Neuronal stem cell (in vitro differentiated cells): ENCODE data around the gene TSC22D2.
A peak's percentile ranks its signal among the peaks of the same experiment; 100 is the strongest.

Source experiments
- DNase-seq: peaks from one replicate; pipeline ENCODE4 v3.0.0-alpha.2; 2013; ENCODE audit warnings: low spot score
- H2AFZ ChIP-seq: one replicate; pipeline ENCODE4 v1.6.1; 2013; ENCODE audit warnings: mild to moderate bottlenecking, low read length, inconsistent platforms
- H2AK5ac ChIP-seq: 2 replicates; pipeline ENCODE4 v1.6.1; 2013; ENCODE audit warnings: low read depth, mild to moderate bottlenecking, inconsistent platforms, low read length, moderate library complexity, mixed read lengths
- H2BK120ac ChIP-seq: 2 replicates; pipeline ENCODE4 v1.6.1; 2013; ENCODE audit warnings: low read depth, mild to moderate bottlenecking, inconsistent platforms, low read length, moderate library complexity, mixed read lengths
- H2BK12ac ChIP-seq: one replicate; pipeline ENCODE4 v1.6.1; 2013; ENCODE audit warnings: low read length, inconsistent platforms
- H2BK15ac ChIP-seq: 2 replicates; pipeline ENCODE4 v1.6.1; 2013; ENCODE audit warnings: mild to moderate bottlenecking, low read length, inconsistent platforms, mixed read lengths
- H2BK5ac ChIP-seq: one replicate; pipeline ENCODE4 v1.6.1; 2013; ENCODE audit warnings: inconsistent platforms, mild to moderate bottlenecking, low read length, moderate library complexity
- H3K14ac ChIP-seq: one replicate; pipeline ENCODE4 v1.6.1; 2013; ENCODE audit warnings: low read length, inconsistent platforms
- H3K18ac ChIP-seq: 2 replicates; pipeline ENCODE4 v1.6.1; 2013; ENCODE audit warnings: low read length, inconsistent platforms
- H3K23ac ChIP-seq: 2 replicates; pipeline ENCODE4 v1.6.1; 2013; ENCODE audit warnings: low read depth, mild to moderate bottlenecking, mixed read lengths, low read length, inconsistent platforms; ENCODE audit not compliant: poor library complexity
- H3K27ac ChIP-seq: replicated peaks from 3 replicates; pipeline ENCODE4 v1.5.1; 2013; ENCODE audit warnings: low read length, inconsistent platforms
- H3K27me3 ChIP-seq, 3 experiments: 2 replicates each; pipeline ENCODE4 v1.6.1; 2013; ENCODE audit warnings: low read length in 3 of 3, mild to moderate bottlenecking in 2 of 3, inconsistent platforms in 1 of 3, low read depth in 1 of 3, mixed read lengths in 1 of 3, moderate library complexity in 1 of 3; ENCODE audit not compliant: control insufficient read depth in 3 of 3, insufficient read depth in 3 of 3
- H3K36me3 ChIP-seq, 2 donors: replicated peaks in 1 of 2; 2 replicates each; pipeline ENCODE4 v1.6.1; 2013; ENCODE audit warnings: low read length in 2 of 2; ENCODE audit not compliant: control insufficient read depth in 2 of 2, insufficient read depth in 2 of 2
- H3K4ac ChIP-seq: 2 replicates; pipeline ENCODE4 v1.6.1; 2013; ENCODE audit warnings: inconsistent platforms, mild to moderate bottlenecking, low read length, moderate library complexity
- H3K4me1 ChIP-seq, 2 donors: 1 replicate in 1 of 2; 2 replicates in 1 of 2; pipeline ENCODE4 v1.6.1; 2013; ENCODE audit warnings: low read length in 2 of 2, low read depth in 1 of 2; ENCODE audit not compliant: control insufficient read depth in 2 of 2, insufficient read depth in 1 of 2
- H3K4me2 ChIP-seq: one replicate; pipeline ENCODE4 v1.6.1; 2013; ENCODE audit warnings: mild to moderate bottlenecking, low read length, inconsistent platforms; ENCODE audit not compliant: insufficient read depth, poor library complexity, severe bottlenecking
- H3K4me3 ChIP-seq, 2 donors: 2 replicates each; pipeline ENCODE4 v1.5.1; 2013; ENCODE audit warnings: low read length in 2 of 2, mild to moderate bottlenecking in 2 of 2, inconsistent platforms in 1 of 2, moderate library complexity in 1 of 2
- H3K79me1 ChIP-seq: one replicate; pipeline ENCODE4 v1.6.1; 2013; ENCODE audit warnings: low read depth, mild to moderate bottlenecking, inconsistent platforms, low read length, moderate library complexity
- H3K9ac ChIP-seq: one replicate; pipeline ENCODE4 v1.6.1; 2013; ENCODE audit warnings: mild to moderate bottlenecking, low read depth, low read length, inconsistent platforms; ENCODE audit not compliant: poor library complexity
- H3K9me3 ChIP-seq, 2 donors: replicated peaks in 1 of 2; 2 replicates each; pipeline versions ENCODE3 to v1.6.1; 2013; ENCODE audit warnings: low read length in 2 of 2, mild to moderate bottlenecking in 2 of 2, inconsistent platforms in 1 of 2, low read depth in 1 of 2, mixed read lengths in 1 of 2, moderate library complexity in 1 of 2; ENCODE audit not compliant: control insufficient read depth in 2 of 2, insufficient read depth in 1 of 2
- H4K8ac ChIP-seq: one replicate; pipeline ENCODE4 v1.6.1; 2013; ENCODE audit warnings: low read depth, mild to moderate bottlenecking, inconsistent platforms, low read length, moderate library complexity
- H4K91ac ChIP-seq: one replicate; pipeline ENCODE4 v1.6.1; 2013; ENCODE audit warnings: low read length, low read depth, mild to moderate bottlenecking, inconsistent platforms; ENCODE audit not compliant: poor library complexity
- WGBS, 2 donors: extraction: QIAGEN DNeasy Blood & Tissue Kit; methylation state at CpG; one replicate each; pipeline ENCODE4 v1.1.7; 2013; ENCODE audit warnings: missing lambda C conversion rate in 2 of 2, mixed read lengths in 1 of 2; ENCODE audit not compliant: insufficient read length in 2 of 2, insufficient replicate concordance in 1 of 2; ENCODE audit errors: extremely low coverage in 2 of 2; 5-methylcytosine and 5-hydroxymethylcytosine counted together

Gene TSC22D2

GRCh38 chr3:150378301-150378748 is 29.8 kb upstream of the TSC22D2 start:
- Histone ChIP-seq H2BK5ac (no peak overlapping the region), H3K79me1 (no peaks in the 10 kb centered on the region), H3K23ac (no peak overlapping the region), H3K9me3 (no peaks in the 10 kb centered on the region), H3K36me3 (no peaks in the 10 kb centered on the region), H2BK15ac (no peak overlapping the region), H3K27ac (no peak overlapping the region), H3K4me3 (no peak overlapping the region), H3K18ac (no peak overlapping the region), H3K4me2 (no peak overlapping the region), H2BK120ac (no peak overlapping the region), H2AK5ac (no peak overlapping the region), H4K8ac (no peak overlapping the region), H4K91ac (no peak overlapping the region), H3K4me1 (peaks cover 0 to 2% of the 10 kb centered on the region in 2 donors), H2AFZ (no peak overlapping the region), H3K4ac (no peak overlapping the region), H3K14ac (no peak overlapping the region), H3K9ac (no peak overlapping the region), H3K27me3 (no peaks in the 10 kb centered on the region), H2BK12ac (no peak overlapping the region)
- WGBS, 2 donors, result no CpG with 5 or more reads among the region's 6 CpGs
- no peak for DNase-seq

- no peak overlapping the region for H3K4me2 ChIP-seq
- H2BK5ac ChIP-seq, result no peak overlapping the region
- H3K36me3 ChIP-seq, result no peaks in the 10 kb centered on the region
- H2BK15ac ChIP-seq, result no peak overlapping the region
- no peaks in the 10 kb centered on the region for H3K79me1 ChIP-seq
- no peak overlapping the region for H3K14ac ChIP-seq
- no peak overlapping the region for H4K91ac ChIP-seq
- peaks cover under 1 to 2% of the 10 kb centered on the region in 2 donors for H3K4me1 ChIP-seq
- no peak overlapping the region for H3K4me3 ChIP-seq
- DNase-seq, result no peak
- no peak overlapping the region for H2BK120ac ChIP-seq
- no peak overlapping the region for H4K8ac ChIP-seq
- no peak overlapping the region for H3K23ac ChIP-seq
- H3K18ac ChIP-seq, result no peak overlapping the region
- no peak overlapping the region for H3K4ac ChIP-seq
- H2AK5ac ChIP-seq, result no peak overlapping the region
- no peak overlapping the region for H2BK12ac ChIP-seq
- WGBS, 2 donors, result no CpG with 5 or more reads among the region's 1 CpG
- no peaks in the 10 kb centered on the region for H3K9me3 ChIP-seq
- no peak overlapping the region for H2AFZ ChIP-seq
- H3K27ac ChIP-seq, result no peak overlapping the region
- no peaks in the 10 kb centered on the region for H3K27me3 ChIP-seq
- H3K9ac ChIP-seq, result no peak overlapping the region
Observed at GRCh38 chr3:150379469-150379868, 28.6 kb upstream of the TSC22D2 start.

- no peak overlapping the region for H3K23ac ChIP-seq
- peak overlapping the region; percentile 85 for H2AFZ ChIP-seq
- H2BK120ac ChIP-seq, result no peak overlapping the region
- no peaks in the 10 kb centered on the region for H3K9me3 ChIP-seq
- no peak overlapping the region for H2AK5ac ChIP-seq
- H4K8ac ChIP-seq, result no peak overlapping the region
- H3K27me3 ChIP-seq, result no peaks in the 10 kb centered on the region
- no peak overlapping the region for H3K14ac ChIP-seq
- no peak overlapping the region for H2BK15ac ChIP-seq
- no peak overlapping the region for H2BK5ac ChIP-seq
- H3K9ac ChIP-seq, result no peak overlapping the region
- no peak overlapping the region for H3K27ac ChIP-seq
- H4K91ac ChIP-seq, result no peak overlapping the region
- no peak overlapping the region for H2BK12ac ChIP-seq
- DNase-seq, result peak; percentile 21
- WGBS, 2 donors, result no CpG with 5 or more reads among the region's 17 CpGs
- H3K4me1 ChIP-seq, result peaks cover 3 to 9% of the 10 kb centered on the region in 2 donors
- no peaks in the 10 kb centered on the region for H3K79me1 ChIP-seq
- H3K4ac ChIP-seq, result no peak overlapping the region
- no peak overlapping the region for H3K4me2 ChIP-seq
- H3K18ac ChIP-seq, result no peak overlapping the region
- no peaks in the 10 kb centered on the region for H3K36me3 ChIP-seq
- H3K4me3 ChIP-seq, result no peak overlapping the region
Observed at GRCh38 chr3:150384296-150385212, 23.5 kb upstream of the TSC22D2 start.
